ENCODE data around the gene NADSYN1.

NADSYN1 gene

GRCh38 chr11:71433648-71434450, 19.2 kb upstream of the NADSYN1 start:
- DNase-seq (ENCODE audit: low spot score): no peak

GRCh38 chr11:71434576-71435130, 18.4 kb upstream of the NADSYN1 start:
- no peak for DNase-seq (ENCODE audit: low spot score)

- no peak for DNase-seq (ENCODE audit: low spot score)
Measured at GRCh38 chr11:71435278-71435951, 17.6 kb upstream of the NADSYN1 start.

GRCh38 chr11:71436861-71437260, 16.1 kb upstream of the NADSYN1 start:
- no peak for DNase-seq (ENCODE audit: low spot score)

GRCh38 chr11:71437399-71437798, 15.6 kb upstream of the NADSYN1 start:
- DNase-seq (ENCODE audit: low spot score): no peak

- no peak for DNase-seq (ENCODE audit: low spot score)
Measured at GRCh38 chr11:71437879-71438278, 15.1 kb upstream of the NADSYN1 start.

- DNase-seq (ENCODE audit: low spot score): no peak
Measured at GRCh38 chr11:71438650-71439049, 14.4 kb upstream of the NADSYN1 start.

- DNase-seq (ENCODE audit: low spot score): no peak
Measured at GRCh38 chr11:71440021-71440755, 12.8 kb upstream of the NADSYN1 start.

- no peak for DNase-seq (ENCODE audit: low spot score)
Measured at GRCh38 chr11:71441251-71441650, 11.8 kb upstream of the NADSYN1 start.

GRCh38 chr11:71442123-71442522, 10.9 kb upstream of the NADSYN1 start:
- DNase-seq (ENCODE audit: low spot score): no peak

- DNase-seq (ENCODE audit: low spot score): no peak
Measured at GRCh38 chr11:71442880-71443279, 10.1 kb upstream of the NADSYN1 start.

GRCh38 chr11:71443736-71444445, 9.1 kb upstream of the NADSYN1 start:
- no peak for DNase-seq (ENCODE audit: low spot score)

- no peak for DNase-seq (ENCODE audit: low spot score)
Measured at GRCh38 chr11:71444811-71445210, 8.2 kb upstream of the NADSYN1 start.

GRCh38 chr11:71446150-71446549, 6.9 kb upstream of the NADSYN1 start:
- no peak for DNase-seq (ENCODE audit: low spot score)

- DNase-seq (ENCODE audit: low spot score): no peak
Measured at GRCh38 chr11:71446942-71447688, 5.9 kb upstream of the NADSYN1 start.

- DNase-seq (ENCODE audit: low spot score): no peak
Measured at GRCh38 chr11:71447791-71448256, 5.2 kb upstream of the NADSYN1 start.

GRCh38 chr11:71448257-71449171, 4.5 kb upstream of the NADSYN1 start, which contains the start of gene DHCR7:
Gene DHCR7 (minus strand): TSS chr11:71448393. CDS start chr11:71444952, 3,441 bp downstream.
- peak; percentile 87 for DNase-seq (ENCODE audit: low spot score)

- DNase-seq (ENCODE audit: low spot score): no peak
Measured at GRCh38 chr11:71449596-71449995, 3.4 kb upstream of the NADSYN1 start.

GRCh38 chr11:71450507-71450906, 2.5 kb upstream of the NADSYN1 start:
- no peak for DNase-seq (ENCODE audit: low spot score)

- no peak for DNase-seq (ENCODE audit: low spot score)
Measured at GRCh38 chr11:71450939-71451338, 2.1 kb upstream of the NADSYN1 start.

Data from COLO829 (cell line).